Esophagus squamous epithelium (tissue), 5 donors: ENCODE data around the gene PARVG. TPM values are rescaled to one million over a fixed set of nuclear protein-coding genes. Genes with fewer than 3 reads are reported as not detected.

Source experiments
- DNase-seq: peaks from one replicate; lab custom pipeline; 2025; lab: John Stamatoyannopoulos, UW
- H3K27ac ChIP-seq, 4 donors: fragments of 200-600 bp; sonication (generic); one replicate each; pipeline ENCODE4 v1.5.1; 2016 to 2019; ENCODE audit warnings: mild to moderate bottlenecking in 1 of 4
- H3K27me3 ChIP-seq, 4 donors: fragments of 200-600 bp; sonication (generic); 1 replicate in 3 of 4; 2 replicates in 1 of 4; pipeline versions ENCODE4 v1.5.1 to v1.6.0; 2017 to 2021; ENCODE audit warnings: antibody characterized with exemption in 1 of 4
- H3K36me3 ChIP-seq, 3 donors: fragments of 200-600 bp; sonication (generic); one replicate each; pipeline ENCODE4 v1.5.1; 2016 to 2019
- H3K4me1 ChIP-seq, 3 donors: fragments of 200-600 bp; sonication (generic); one replicate each; pipeline ENCODE4 v1.5.1; 2017 to 2019
- H3K4me3 ChIP-seq, 4 donors: fragments of 200-600 bp; sonication (generic); 1 replicate in 3 of 4; 2 replicates in 1 of 4; pipeline ENCODE4 v1.5.1; 2016 to 2019; ENCODE audit warnings: mild to moderate bottlenecking in 2 of 4, moderate library complexity in 1 of 4
- H3K9me3 ChIP-seq, 3 donors: fragments of 200-600 bp; sonication (generic); one replicate each; pipeline ENCODE4 v1.5.1; 2016 to 2019
- CTCF ChIP-seq, 6 experiments: fragments of 450-650 bp in 4 of 6; fragments of 200-600 bp in 2 of 6; sonication (generic) in 2 of 6; IDR thresholded peaks; one replicate each; pipeline ENCODE4 v1.5.1; 2016 to 2019; ENCODE audit warnings: antibody characterized with exemption in 6 of 6, mild to moderate bottlenecking in 4 of 6, moderate library complexity in 4 of 6
- POLR2A ChIP-seq, 4 donors: fragments of 450-650 bp; IDR thresholded peaks; one replicate each; pipeline ENCODE4 v1.6.1; 2017; ENCODE audit warnings: antibody characterized with exemption in 4 of 4, mild to moderate bottlenecking in 4 of 4, moderate library complexity in 3 of 4
- WGBS, 2 donors: methylation state at CpG; one replicate each; pipeline ENCODE4 v1.1.5; 2018; 5-methylcytosine and 5-hydroxymethylcytosine counted together
- intact Hi-C: fragments of 100-400 bp; cut with DNase I; formaldehyde crosslinking; loops from one replicate; pipeline ENCODE4 v1.15.0; 2022
- total RNA-seq, 4 donors: library from RNA; depleted of rRNA; stranded (reverse); fragments of >200 nt; gene quantifications; one replicate each; pipeline ENCODE4 v1.1.0, GENCODE V29; 2016
- donor health status: DM: yes; HTN: yes; CAD: no.

The PARVG gene
- total RNA-seq, 4 donors from 2014 or later, result 0.42 to 26.1 (median 2.2) TPM

GRCh38 chr22:44249376-44250147 lies 68.8 kb downstream of the PARVG start:
- H3K9me3 ChIP-seq, result peaks cover 0 to 21% (median 6%) of the 10 kb centered on the region in 3 donors
- TF ChIP-seq POLR2A (IDR thresholded peaks at IDR 0.05) (no peak), CTCF (IDR thresholded peaks at IDR 0.05) (no peak)
- 84 to 89% methylated on average over 4 to 10 of the region's 12 CpGs for WGBS, 2 donors
- no peak for DNase-seq
- no peak overlapping the region for H3K27ac ChIP-seq
- intact Hi-C loops, result no loop called here
- H3K36me3 ChIP-seq, result no peaks in the 10 kb centered on the region
- H3K27me3 ChIP-seq, result peaks cover 0 to 47% (median 0%) of the 10 kb centered on the region in 4 donors
- peaks cover 0 to 9% (median 0%) of the 10 kb centered on the region in 3 donors for H3K4me1 ChIP-seq
- no peak overlapping the region for H3K4me3 ChIP-seq

- Histone ChIP-seq H3K27me3 (peaks cover 0 to 42% (median 0%) of the 10 kb centered on the region in 4 donors), H3K36me3 (no peaks in the 10 kb centered on the region), H3K4me3 (no peak overlapping the region), H3K4me1 (no peaks in the 10 kb centered on the region), H3K27ac (no peak overlapping the region), H3K9me3 (peaks cover 0 to 13% (median 0%) of the 10 kb centered on the region in 3 donors)
- 86 to 91% methylated on average over 2 of the region's 2 CpGs for WGBS, 2 donors
- TF ChIP-seq POLR2A (IDR thresholded peaks at IDR 0.05) (no peak), CTCF (IDR thresholded peaks at IDR 0.05) (no peak)
- no peak for DNase-seq
- intact Hi-C loops, result no loop called here
Observed at GRCh38 chr22:44254811-44255210, 74.1 kb downstream of the PARVG start.

GRCh38 chr22:44256085-44256484 lies 75.4 kb downstream of the PARVG start:
- intact Hi-C loops, result no loop called here
- Histone ChIP-seq H3K27ac (no peak overlapping the region), H3K4me1 (no peaks in the 10 kb centered on the region), H3K4me3 (no peak overlapping the region), H3K27me3 (peaks cover 0 to 38% (median 0%) of the 10 kb centered on the region in 4 donors), H3K36me3 (no peaks in the 10 kb centered on the region), H3K9me3 (peaks cover 0 to under 1% (median 0%) of the 10 kb centered on the region in 3 donors)
- WGBS, 2 donors, result 85 to 94% methylated on average over 6 of the region's 6 CpGs
- no peak for DNase-seq
- TF ChIP-seq CTCF (IDR thresholded peaks at IDR 0.05), result no peak
- TF ChIP-seq POLR2A (IDR thresholded peaks at IDR 0.05), result no peak

GRCh38 chr22:44256556-44257485 lies 76.1 kb downstream of the PARVG start:
- Histone ChIP-seq H3K4me3 (no peak overlapping the region), H3K36me3 (no peaks in the 10 kb centered on the region), H3K27ac (no peak overlapping the region), H3K4me1 (no peaks in the 10 kb centered on the region), H3K9me3 (no peaks in the 10 kb centered on the region), H3K27me3 (peaks cover 0 to 33% (median 0%) of the 10 kb centered on the region in 4 donors)
- 25 to 44% methylated on average over 11 to 12 of the region's 13 CpGs for WGBS, 2 donors
- intact Hi-C loops, result no loop called here
- no peak for DNase-seq
- TF ChIP-seq CTCF (IDR thresholded peaks at IDR 0.05) (no peak), POLR2A (IDR thresholded peaks at IDR 0.05) (no peak)

Other genes with a start within 250 kb of the PARVG start
- gene SAMM50, start 225.5 kb upstream of the PARVG start, total RNA-seq, result 10 to 100 TPM; 24.4 to 45.5 (median 34.3) TPM
- gene PARVB, start 156.6 kb upstream of the PARVG start, total RNA-seq, result 10 to 100 TPM in 2 of 4 donors, 1 to 10 TPM in 2; 3.3 to 20.8 (median 11.7) TPM
- gene SHISAL1, start 132.0 kb downstream of the PARVG start, total RNA-seq, result 1 to 10 TPM in 1 of 4 donors, under 1 TPM in 3; 0.08 to 1.3 (median 0.31) TPM